Renal pelvis (tissue), 4 donors: Measurements from ENCODE around the gene IL17RB. TPM values are rescaled to one million over a fixed set of nuclear protein-coding genes. Genes with fewer than 3 reads are reported as not detected.

Experiments
- DNase-seq: peaks from one replicate; pipeline ENCODE4 v3.0.0-alpha.2; 2013
- polyA plus RNA-seq, 3 donors: library from polyadenylated mRNA; unstranded; fragments of 120-200 nt; gene quantifications; one replicate each; pipeline ENCODE4 v1.2.1, GENCODE V29; 2013; ENCODE audit not compliant: insufficient read length in 3 of 3

Gene IL17RB
- polyA plus RNA-seq, 3 donors = 12.8 to 16.8 (median 16.2) TPM

- DNase-seq = no peak
These were observed 21.6 kb upstream of the IL17RB start for GRCh38 chr3:53824795-53825194.

GRCh38 chr3:53826048-53826447 is 20.3 kb upstream of the IL17RB start:
- DNase-seq = no peak

GRCh38 chr3:53828581-53828980 is 17.8 kb upstream of the IL17RB start:
- DNase-seq = no peak

- DNase-seq = no peak
These were observed 16.8 kb upstream of the IL17RB start for GRCh38 chr3:53829605-53830004.

- DNase-seq = no peak
These were observed 15.4 kb upstream of the IL17RB start for GRCh38 chr3:53830944-53831343.

DNA sequence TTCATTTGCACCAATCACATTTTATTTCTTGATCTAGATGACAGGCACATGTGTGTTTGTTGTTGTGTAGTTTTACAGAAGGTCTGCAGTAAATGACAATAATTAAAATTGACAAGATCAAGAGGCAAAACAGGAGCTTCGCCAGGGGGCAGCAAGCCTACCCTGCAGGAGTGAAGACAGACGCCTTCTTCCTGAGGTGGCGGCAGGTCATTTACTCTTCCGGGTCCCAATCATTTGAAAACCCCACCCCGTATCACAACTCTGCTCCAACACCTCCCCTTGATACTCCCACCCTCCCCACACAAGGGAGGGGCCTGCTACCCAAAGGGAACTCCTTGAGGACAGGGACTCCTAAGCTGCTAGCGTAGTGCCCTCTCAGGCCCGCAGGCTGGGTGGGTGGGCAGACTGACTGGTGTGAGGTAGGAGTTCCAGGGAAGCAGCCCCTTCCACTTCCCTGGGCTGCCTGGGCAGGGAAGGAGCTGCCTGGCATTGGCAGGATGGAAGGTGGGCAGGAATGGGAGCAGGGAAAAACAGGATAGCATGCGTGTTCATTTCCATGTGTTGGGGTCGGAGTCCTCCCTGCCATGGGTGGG is 13.2 kb upstream of the IL17RB start:
- no peak for DNase-seq

GRCh38 chr3:53833700-53834099 is 12.7 kb upstream of the IL17RB start:
- no peak for DNase-seq

GRCh38 chr3:53834429-53835095 is 11.8 kb upstream of the IL17RB start:
- DNase-seq = no peak

- no peak for DNase-seq
These were observed 11.1 kb upstream of the IL17RB start for GRCh38 chr3:53835257-53835656.

DNA sequence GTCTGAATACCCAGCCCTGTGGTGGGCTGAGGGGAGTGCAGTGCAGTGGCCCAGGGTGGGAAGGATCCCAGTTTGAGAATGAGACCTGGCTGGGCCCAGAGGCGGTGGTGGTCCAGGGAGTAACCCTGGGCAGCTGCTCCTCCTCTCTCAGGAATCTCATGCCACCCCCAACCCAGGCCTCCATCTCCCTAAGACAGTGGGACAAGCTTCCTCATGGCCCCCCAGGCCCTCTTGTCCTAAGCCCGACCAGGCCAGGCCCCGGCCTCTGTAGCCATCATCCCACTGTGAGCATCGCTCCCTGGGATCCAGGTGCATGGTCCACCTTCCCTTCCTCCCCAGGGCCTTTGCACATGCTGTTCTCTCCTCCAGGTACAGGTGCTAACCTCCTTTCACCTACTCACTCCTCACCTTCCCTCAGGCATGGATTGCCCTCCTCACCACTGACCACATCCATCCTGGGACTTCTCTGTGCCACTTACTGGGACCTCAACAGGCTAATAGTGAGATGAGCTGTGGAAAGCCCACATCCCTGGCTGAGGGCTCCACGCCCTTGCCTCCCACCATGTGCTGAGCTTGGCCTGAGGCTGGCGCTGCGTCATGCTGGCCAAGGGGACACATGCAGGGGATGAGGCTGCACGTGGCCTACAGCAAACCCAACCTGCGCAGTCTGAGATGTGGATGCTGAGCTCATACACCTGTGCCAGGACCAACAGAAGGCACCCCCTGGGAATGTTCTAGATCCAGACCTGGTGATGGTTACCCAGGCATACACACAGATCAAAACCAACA is 10.1 kb upstream of the IL17RB start:
- no peak for DNase-seq

DNA sequence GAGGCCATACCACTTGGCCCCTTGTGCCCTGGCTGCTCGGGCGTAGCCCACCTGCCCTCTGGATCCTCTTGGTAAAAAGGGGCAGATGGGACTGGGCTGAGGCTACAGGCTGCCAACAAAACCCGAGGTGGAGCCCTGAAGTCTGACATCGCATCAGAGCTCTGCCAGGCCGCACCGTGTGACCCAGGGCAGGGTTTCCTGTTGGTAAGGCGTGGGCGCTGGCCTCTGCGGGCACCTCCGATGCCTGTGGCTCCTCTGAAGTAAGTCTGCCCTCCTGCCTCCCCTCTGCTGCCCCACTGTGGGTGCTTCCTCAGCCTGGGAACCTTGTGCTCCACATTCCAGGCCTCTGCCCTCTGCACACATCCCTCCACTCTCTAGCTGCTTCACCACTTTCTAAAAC is 9.0 kb upstream of the IL17RB start:
- DNase-seq = no peak

DNA sequence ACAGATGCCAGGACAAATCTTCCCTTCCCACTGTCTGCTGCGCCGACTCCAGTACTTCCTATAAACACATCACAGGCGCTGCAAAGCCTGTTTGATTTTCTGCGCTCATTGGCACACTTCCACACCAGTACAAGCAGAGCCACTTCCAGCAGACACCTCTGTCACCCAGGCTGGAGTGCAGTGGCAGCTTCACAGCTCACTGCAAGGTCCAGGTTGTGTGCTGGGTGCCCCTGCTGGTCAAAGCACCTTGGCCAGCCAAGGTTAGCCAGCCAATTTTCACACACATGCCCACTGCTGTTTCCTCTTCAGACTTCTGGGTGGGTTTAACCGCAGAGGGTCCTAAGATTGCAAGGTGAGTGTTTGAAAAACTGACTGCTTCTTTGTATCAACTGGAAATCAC is 5.1 kb upstream of the IL17RB start:
- no peak for DNase-seq

- DNase-seq = peak; percentile 43
These were observed 3.8 kb upstream of the IL17RB start for GRCh38 chr3:53842436-53843194.

GRCh38 chr3:53843195-53844177 is 2.9 kb upstream of the IL17RB start:
- no peak for DNase-seq

- no peak for DNase-seq
These were observed 1.9 kb upstream of the IL17RB start for GRCh38 chr3:53844262-53845102.

DNA sequence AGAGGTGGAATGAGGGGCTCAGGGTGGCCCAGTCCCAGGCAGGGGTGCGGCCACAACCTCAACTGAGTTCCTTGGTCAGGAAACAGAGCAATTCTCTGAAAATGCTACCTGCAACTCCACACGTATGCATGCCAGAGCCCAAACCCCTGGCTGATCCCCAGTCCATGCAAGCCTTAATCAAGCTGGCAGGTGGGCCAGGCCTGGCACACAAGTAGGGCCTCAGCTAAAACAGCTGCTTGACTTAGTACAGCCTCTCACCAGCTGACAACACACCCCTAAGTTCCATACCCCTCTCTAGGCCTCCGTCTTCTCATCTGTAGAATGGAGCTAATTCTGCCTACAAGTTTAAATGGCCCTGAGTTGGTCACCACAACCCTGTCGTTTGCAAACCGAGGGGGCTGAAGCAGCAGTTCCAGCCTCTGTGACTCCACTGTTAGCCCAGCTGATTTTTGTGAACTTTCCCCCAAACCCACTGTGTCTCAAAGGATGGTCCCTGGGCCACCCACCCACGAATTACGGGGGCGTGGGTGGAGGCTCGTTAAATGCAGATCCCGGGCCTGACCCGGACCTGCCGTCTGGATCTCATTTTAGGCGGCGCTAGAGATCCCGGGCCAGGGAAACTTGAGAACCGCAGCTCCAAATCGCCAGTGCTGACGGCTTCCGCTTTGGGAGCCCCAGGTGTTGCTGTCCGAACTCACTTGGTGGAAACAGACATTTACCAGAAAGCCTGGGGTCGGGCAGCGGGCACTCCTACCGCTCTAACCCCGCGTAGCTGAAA is 1.1 kb upstream of the IL17RB start:
- DNase-seq = peak; percentile 62

GRCh38 chr3:53845881-53846133 is 561 bp upstream of the IL17RB start:
- DNase-seq = no peak

DNA sequence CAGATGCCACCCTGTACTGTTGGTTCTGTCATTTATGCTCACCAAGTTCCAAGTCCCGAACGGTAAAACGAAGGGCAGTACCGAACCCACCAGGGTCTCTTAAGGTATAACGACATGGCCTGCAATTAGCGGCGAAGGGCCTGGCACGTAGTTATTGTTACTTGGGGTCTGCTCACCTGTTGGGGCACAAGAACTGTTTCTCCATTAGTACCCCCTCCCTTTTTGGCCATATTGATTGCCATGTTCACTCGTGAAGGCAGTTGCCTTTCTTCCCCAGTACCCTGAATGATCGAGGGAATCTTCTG is 435 bp downstream of the IL17RB start:
- no peak for DNase-seq

- DNase-seq = no peak
These were observed 3.5 kb downstream of the IL17RB start for GRCh38 chr3:53849916-53850315.

DNA sequence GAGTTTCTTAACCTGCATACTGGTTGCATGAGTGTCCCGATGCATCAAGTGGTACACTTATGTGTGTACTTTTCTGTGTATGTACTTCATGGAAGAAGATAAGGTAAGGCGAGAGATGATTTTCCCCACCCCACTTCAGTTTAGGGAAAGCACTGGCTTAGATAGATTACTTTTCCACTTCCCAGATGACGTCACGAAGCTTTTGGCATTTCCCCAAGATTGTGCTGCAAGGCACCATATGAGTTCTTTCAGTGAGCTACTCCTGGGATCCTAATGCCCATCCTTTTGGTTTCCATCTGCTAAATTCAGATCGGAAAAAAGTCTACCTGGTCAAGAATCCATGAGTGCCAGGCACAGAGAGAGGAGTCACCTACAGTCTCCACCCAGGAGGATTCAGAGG is 4.5 kb downstream of the IL17RB start:
- no peak for DNase-seq
